ENCODE measurements around the gene MIB2.

DNA sequence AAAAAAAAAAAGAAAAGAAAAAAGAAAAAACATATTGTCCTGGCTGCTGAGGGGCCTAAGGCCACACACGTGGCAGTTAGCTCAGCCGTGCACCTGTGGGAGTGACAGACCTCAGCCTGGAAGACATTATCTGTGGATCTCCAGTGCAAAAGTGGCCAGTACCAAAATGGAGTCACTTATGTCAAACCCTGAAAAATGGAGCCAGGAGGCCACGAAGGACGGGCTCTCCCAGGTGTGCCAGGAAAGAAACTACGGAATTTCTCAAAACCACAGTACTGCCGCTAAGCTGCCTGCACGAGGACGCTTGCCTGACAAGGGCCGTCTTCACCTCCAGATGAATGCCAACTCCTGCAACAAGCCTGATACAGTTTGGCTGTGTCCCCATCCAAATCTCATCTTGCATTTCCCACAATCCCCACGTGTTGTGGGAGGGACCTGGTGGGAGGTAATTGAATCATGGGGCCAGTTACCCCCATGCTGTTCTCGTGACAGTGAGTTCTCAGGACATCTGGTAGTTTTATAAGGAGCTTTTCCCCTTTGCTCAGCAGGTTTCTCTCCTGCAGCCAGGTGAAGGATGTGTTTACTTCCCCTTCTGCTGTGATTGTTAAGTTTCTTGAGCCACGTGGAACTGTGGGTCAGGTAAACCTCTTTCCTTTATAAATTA lies 5.3 kb upstream of the MIB2 start:
- TF ChIP-seq POLR2A (IDR thresholded peaks at IDR 0.05; ENCODE audit: low read depth, low read length) = no peak
- no peak for TF ChIP-seq POLR2AphosphoS5 (IDR thresholded peaks at IDR 0.05; ENCODE audit: low read depth, low read length)
- TF ChIP-seq TAF1 (IDR thresholded peaks at IDR 0.05; ENCODE audit: borderline replicate concordance, low read depth, low read length) = no peak

All from GM12892 (cell line).